ENCODE results near the gene ARRDC5. TPM values are rescaled to one million over a fixed set of nuclear protein-coding genes. Genes with fewer than 3 reads are reported as not detected.
A peak's percentile ranks its signal among the peaks of the same experiment; 100 is the strongest.
"Not testable (repeated sequence)": the region's sequence is repeated elsewhere in the genome, so short reads cannot be mapped to it uniquely, and the experiment has no call there.

The ARRDC5 gene
- total RNA-seq (6.1 TPM), polyA plus RNA-seq (1 to 10 TPM; 1.1 to 2.0 (median 1.2) TPM)

- no peak for ATAC-seq (ENCODE audit: low read depth in 2 of 2)
- H3K9me3 Mint-ChIP-seq: no peaks in the 10 kb centered on the region
- no peaks in the 10 kb centered on the region for H3K4me1 ChIP-seq (ENCODE audit: control insufficient read depth, insufficient read depth, low read length, poor library complexity, severe bottlenecking)
- H3K27me3 Mint-ChIP-seq: no peaks in the 10 kb centered on the region
- no peaks in the 10 kb centered on the region for H3K9me3 ChIP-seq (ENCODE audit: control insufficient read depth in 2 of 2, low read length in 2 of 2)
- no peak within 1 kb of the TSS for H3K4me3 Mint-ChIP-seq
- H3K27me3 ChIP-seq (ENCODE audit: control insufficient read depth, insufficient read depth, low read length): no peaks in the 10 kb centered on the region
- H3K27ac Mint-ChIP-seq: peak within 1 kb of the TSS in 2 of 3 donors; percentile 25 to 61
- H3K4me1 Mint-ChIP-seq: peaks cover 0 to 12% (median 5%) of the 10 kb centered on the region in 4 donors
- no peak within 1 kb of the TSS for H3K4me3 ChIP-seq (ENCODE audit: low read depth, low read length)
- H3K27ac ChIP-seq (ENCODE audit: insufficient read depth, low read length, poor library complexity, severe bottlenecking): no peak within 1 kb of the TSS
- no peak for DNase-seq
- peaks cover 6% of the 10 kb centered on the region for H3K36me3 Mint-ChIP-seq
- H3K36me3 ChIP-seq (ENCODE audit: control insufficient read depth, insufficient read depth, low read length): peaks cover 5% of the 10 kb centered on the region
Observed at GRCh38 chr19:4902796-4903195, at the start of gene ARRDC5. TSS of gene ARRDC5 (minus strand) at chr19:4902896. CDS start at chr19:4902825, 71 bp downstream.

- H3K4me1 ChIP-seq (ENCODE audit: control insufficient read depth, insufficient read depth, low read length, poor library complexity, severe bottlenecking): no peaks in the 10 kb centered on the region
Observed at GRCh38 chr19:4951656-4952055, 49.0 kb upstream of the ARRDC5 start.

GRCh38 chr19:4950650-4951049, 48.0 kb upstream of the ARRDC5 start:
- ATAC-seq (ENCODE audit: low read depth in 2 of 2); H3K4me1 ChIP-seq (ENCODE audit: control insufficient read depth, insufficient read depth, low read length, poor library complexity, severe bottlenecking); H3K4me3 ChIP-seq (ENCODE audit: low read depth, low read length); H3K4me3 Mint-ChIP-seq; H3K9me3 ChIP-seq (ENCODE audit: control insufficient read depth in 2 of 2, low read length in 2 of 2); H3K36me3 ChIP-seq (ENCODE audit: control insufficient read depth, insufficient read depth, low read length); H3K27me3 Mint-ChIP-seq; H3K4me1 Mint-ChIP-seq; H3K27ac Mint-ChIP-seq; H3K9me3 Mint-ChIP-seq; DNase-seq; H3K27ac ChIP-seq (ENCODE audit: insufficient read depth, low read length, poor library complexity, severe bottlenecking); H3K36me3 Mint-ChIP-seq; H3K27me3 ChIP-seq (ENCODE audit: control insufficient read depth, insufficient read depth, low read length): not testable (repeated sequence)

More at GRCh38 chr19:4951656-4952055, 49.0 kb upstream of the ARRDC5 start:
- Mint-ChIP-seq H3K36me3 (peaks cover 3% of the 10 kb centered on the region), H3K27ac (peak overlapping the region in 1 of 3 donors; percentile 37), H3K4me1 (peaks cover 0 to 3% (median 0%) of the 10 kb centered on the region in 4 donors), H3K4me3 (no peak overlapping the region), H3K27me3 (no peaks in the 10 kb centered on the region), H3K9me3 (no peaks in the 10 kb centered on the region)
- DNase-seq (no peak), ATAC-seq (ENCODE audit: low read depth in 2 of 2) (no peak)
- Histone ChIP-seq H3K27me3 (ENCODE audit: control insufficient read depth, insufficient read depth, low read length) (no peaks in the 10 kb centered on the region), H3K4me3 (ENCODE audit: low read depth, low read length) (no peak overlapping the region), H3K9me3 (ENCODE audit: control insufficient read depth in 2 of 2, low read length in 2 of 2) (no peaks in the 10 kb centered on the region), H3K27ac (ENCODE audit: insufficient read depth, low read length, poor library complexity, severe bottlenecking) (no peak overlapping the region), H3K36me3 (ENCODE audit: control insufficient read depth, insufficient read depth, low read length) (no peaks in the 10 kb centered on the region)

- H3K4me1 Mint-ChIP-seq; H3K9me3 ChIP-seq (ENCODE audit: control insufficient read depth in 2 of 2, low read length in 2 of 2); H3K27ac ChIP-seq (ENCODE audit: insufficient read depth, low read length, poor library complexity, severe bottlenecking); H3K27me3 Mint-ChIP-seq; H3K9me3 Mint-ChIP-seq; DNase-seq; H3K36me3 ChIP-seq (ENCODE audit: control insufficient read depth, insufficient read depth, low read length); H3K36me3 Mint-ChIP-seq; H3K4me3 ChIP-seq (ENCODE audit: low read depth, low read length); ATAC-seq (ENCODE audit: low read depth in 2 of 2); H3K27ac Mint-ChIP-seq; H3K27me3 ChIP-seq (ENCODE audit: control insufficient read depth, insufficient read depth, low read length); H3K4me1 ChIP-seq (ENCODE audit: control insufficient read depth, insufficient read depth, low read length, poor library complexity, severe bottlenecking); H3K4me3 Mint-ChIP-seq: not testable (repeated sequence)
Observed at GRCh38 chr19:4941638-4942169, 39.0 kb upstream of the ARRDC5 start.

- DNase-seq (no peak), ATAC-seq (ENCODE audit: low read depth in 2 of 2) (no peak)
- Mint-ChIP-seq H3K9me3 (peaks cover 0 to 1% (median 0%) of the 10 kb centered on the region in 7 donors), H3K36me3 (no peaks in the 10 kb centered on the region), H3K27ac (peak overlapping the region in 1 of 3 donors; percentile 61), H3K4me1 (peaks cover 0 to 6% (median 0%) of the 10 kb centered on the region in 4 donors), H3K4me3 (no peak overlapping the region), H3K27me3 (no peaks in the 10 kb centered on the region)
- Histone ChIP-seq H3K4me3 (ENCODE audit: low read depth, low read length) (no peak overlapping the region), H3K4me1 (ENCODE audit: control insufficient read depth, insufficient read depth, low read length, poor library complexity, severe bottlenecking) (no peaks in the 10 kb centered on the region), H3K36me3 (ENCODE audit: control insufficient read depth, insufficient read depth, low read length) (no peaks in the 10 kb centered on the region), H3K9me3 (ENCODE audit: control insufficient read depth in 2 of 2, low read length in 2 of 2) (no peaks in the 10 kb centered on the region), H3K27me3 (ENCODE audit: control insufficient read depth, insufficient read depth, low read length) (no peaks in the 10 kb centered on the region), H3K27ac (ENCODE audit: insufficient read depth, low read length, poor library complexity, severe bottlenecking) (no peak overlapping the region)
Observed at GRCh38 chr19:4939466-4939865, 36.8 kb upstream of the ARRDC5 start.

- H3K4me3 Mint-ChIP-seq; H3K36me3 ChIP-seq (ENCODE audit: control insufficient read depth, insufficient read depth, low read length): not testable (repeated sequence)
Observed at GRCh38 chr19:4938461-4938860, 35.8 kb upstream of the ARRDC5 start.

GRCh38 chr19:4937060-4937459, 34.4 kb upstream of the ARRDC5 start:
- Mint-ChIP-seq H3K4me3 (no peak overlapping the region), H3K27me3 (no peaks in the 10 kb centered on the region), H3K4me1 (peaks cover 0 to 6% (median 0%) of the 10 kb centered on the region in 4 donors), H3K36me3 (no peaks in the 10 kb centered on the region), H3K9me3 (peaks cover 0 to 1% (median 0%) of the 10 kb centered on the region in 7 donors), H3K27ac (no peak overlapping the region)
- H3K36me3 ChIP-seq (ENCODE audit: control insufficient read depth, insufficient read depth, low read length): no peaks in the 10 kb centered on the region
- H3K27ac ChIP-seq (ENCODE audit: insufficient read depth, low read length, poor library complexity, severe bottlenecking): no peak overlapping the region
- no peaks in the 10 kb centered on the region for H3K9me3 ChIP-seq (ENCODE audit: control insufficient read depth in 2 of 2, low read length in 2 of 2)
- no peak for ATAC-seq (ENCODE audit: low read depth in 2 of 2)
- H3K4me3 ChIP-seq (ENCODE audit: low read depth, low read length): no peak overlapping the region
- DNase-seq: no peak
- no peaks in the 10 kb centered on the region for H3K27me3 ChIP-seq (ENCODE audit: control insufficient read depth, insufficient read depth, low read length)
- no peaks in the 10 kb centered on the region for H3K4me1 ChIP-seq (ENCODE audit: control insufficient read depth, insufficient read depth, low read length, poor library complexity, severe bottlenecking)

More at GRCh38 chr19:4938461-4938860, 35.8 kb upstream of the ARRDC5 start:
- not testable (repeated sequence) for H3K4me1 Mint-ChIP-seq; ATAC-seq (ENCODE audit: low read depth in 2 of 2); DNase-seq; H3K27me3 ChIP-seq (ENCODE audit: control insufficient read depth, insufficient read depth, low read length); H3K9me3 Mint-ChIP-seq; H3K27me3 Mint-ChIP-seq; H3K4me3 ChIP-seq (ENCODE audit: low read depth, low read length); H3K36me3 Mint-ChIP-seq; H3K27ac ChIP-seq (ENCODE audit: insufficient read depth, low read length, poor library complexity, severe bottlenecking); H3K27ac Mint-ChIP-seq; H3K9me3 ChIP-seq (ENCODE audit: control insufficient read depth in 2 of 2, low read length in 2 of 2); H3K4me1 ChIP-seq (ENCODE audit: control insufficient read depth, insufficient read depth, low read length, poor library complexity, severe bottlenecking)

- ATAC-seq (ENCODE audit: low read depth in 2 of 2): no peak
Observed at GRCh38 chr19:4935444-4935843, 32.7 kb upstream of the ARRDC5 start.

More at GRCh38 chr19:4935444-4935843, 32.7 kb upstream of the ARRDC5 start:
- no peaks in the 10 kb centered on the region for H3K36me3 ChIP-seq (ENCODE audit: control insufficient read depth, insufficient read depth, low read length)
- H3K27me3 ChIP-seq (ENCODE audit: control insufficient read depth, insufficient read depth, low read length): no peaks in the 10 kb centered on the region
- H3K27ac Mint-ChIP-seq: no peak overlapping the region
- H3K36me3 Mint-ChIP-seq: no peaks in the 10 kb centered on the region
- H3K4me3 ChIP-seq (ENCODE audit: low read depth, low read length): no peak overlapping the region
- H3K9me3 Mint-ChIP-seq: peaks cover 0 to 1% (median 0%) of the 10 kb centered on the region in 7 donors
- no peaks in the 10 kb centered on the region for H3K9me3 ChIP-seq (ENCODE audit: control insufficient read depth in 2 of 2, low read length in 2 of 2)
- H3K4me3 Mint-ChIP-seq: no peak overlapping the region
- DNase-seq: no peak
- H3K4me1 Mint-ChIP-seq: peaks cover 0 to 6% (median 0%) of the 10 kb centered on the region in 4 donors
- H3K27ac ChIP-seq (ENCODE audit: insufficient read depth, low read length, poor library complexity, severe bottlenecking): no peak overlapping the region
- no peaks in the 10 kb centered on the region for H3K27me3 Mint-ChIP-seq
- no peaks in the 10 kb centered on the region for H3K4me1 ChIP-seq (ENCODE audit: control insufficient read depth, insufficient read depth, low read length, poor library complexity, severe bottlenecking)

All from CD4-positive, CD25-positive, alpha-beta regulatory T cell (primary cell).